GM19238 (cell line): ENCODE data around the gene ZNF646.

Experiments
- DNase-seq: peaks from one replicate; pipeline ENCODE4 v3.0.0; 2011; ENCODE audit warnings: low spot score; ENCODE audit not compliant: insufficient read length

ZNF646 gene

GRCh38 chr16:31106509-31107464 lies 32.6 kb downstream of the ZNF646 start:
- no peak for DNase-seq

- peak; percentile 71 for DNase-seq
These were observed 33.2 kb downstream of the ZNF646 start for GRCh38 chr16:31107465-31107867.

- DNase-seq: peak; percentile 90
These were observed 34.0 kb downstream of the ZNF646 start, which contains the start of gene BCKDK for GRCh38 chr16:31108035-31108793. TSS of gene BCKDK (plus strand) at chr16:31108386. CDS start at chr16:31109224, 838 bp downstream.

- no peak for DNase-seq
These were observed 34.8 kb downstream of the ZNF646 start for GRCh38 chr16:31108794-31109558.

GRCh38 chr16:31109622-31110021 lies 35.4 kb downstream of the ZNF646 start:
- DNase-seq: no peak

GRCh38 chr16:31110106-31111034 lies 36.1 kb downstream of the ZNF646 start:
- no peak for DNase-seq

- DNase-seq: no peak
These were observed 37.8 kb downstream of the ZNF646 start for GRCh38 chr16:31111881-31112466.

GRCh38 chr16:31112711-31113110 lies 38.5 kb downstream of the ZNF646 start:
- DNase-seq: no peak

GRCh38 chr16:31113121-31114120 lies 39.2 kb downstream of the ZNF646 start:
- peak; percentile 34 for DNase-seq

- no peak for DNase-seq
These were observed 40.2 kb downstream of the ZNF646 start for GRCh38 chr16:31114468-31114867.

- DNase-seq: peak; percentile 98
These were observed 43.4 kb downstream of the ZNF646 start, which contains the start of gene KAT8 for GRCh38 chr16:31117384-31118222. TSS of gene KAT8 (plus strand) at chr16:31117664. CDS start at chr16:31117682, 18 bp downstream.

- no peak for DNase-seq
These were observed 44.3 kb downstream of the ZNF646 start for GRCh38 chr16:31118223-31119155.

- DNase-seq: no peak
These were observed 45.9 kb downstream of the ZNF646 start for GRCh38 chr16:31120129-31120528.

- no peak for DNase-seq
These were observed 51.6 kb downstream of the ZNF646 start for GRCh38 chr16:31125844-31126243.

- DNase-seq: no peak
These were observed 53.0 kb downstream of the ZNF646 start for GRCh38 chr16:31127182-31127581.

GRCh38 chr16:31128711-31129567 lies 54.7 kb downstream of the ZNF646 start:
- no peak for DNase-seq
